ENCODE data around the gene PSKH1.

Gene PSKH1

DNA sequence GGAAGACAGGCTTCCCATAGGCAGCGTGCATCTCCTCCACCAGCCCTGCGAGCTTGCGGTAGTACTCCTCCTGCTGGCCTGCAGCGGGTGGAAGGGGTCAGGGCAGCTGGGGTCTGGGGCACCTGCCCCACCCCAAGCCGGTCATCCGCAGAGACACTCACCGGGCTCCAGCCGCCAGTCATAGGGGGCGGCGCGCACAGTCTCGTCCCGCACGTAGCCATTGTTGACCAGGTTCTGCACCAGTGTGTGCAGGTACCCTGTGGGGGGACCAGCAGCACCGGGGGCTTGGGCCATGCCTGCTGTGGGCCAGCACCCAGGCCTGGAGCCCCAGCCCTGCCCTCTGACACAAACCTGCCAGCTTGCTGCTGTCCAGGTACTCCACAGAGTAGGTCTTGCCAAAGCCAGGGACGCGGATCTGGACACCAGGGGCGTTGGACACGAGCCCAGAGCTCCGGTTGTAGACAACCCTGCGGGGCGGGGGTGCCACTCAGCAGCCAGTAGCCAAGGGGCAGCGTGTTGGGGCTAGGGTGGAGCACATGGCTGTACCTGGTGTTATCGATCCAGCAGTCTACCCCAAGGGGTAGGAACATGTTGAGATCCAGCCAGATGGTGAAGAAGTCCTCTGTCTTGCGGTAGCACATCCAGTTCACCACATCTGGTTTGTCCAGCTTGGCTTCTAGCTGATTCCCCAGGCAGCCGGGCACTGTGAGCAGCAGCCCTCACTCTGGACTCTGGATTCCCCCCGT, 49.6 kb downstream of the PSKH1 start:
- DNase-seq: no peak

DNA sequence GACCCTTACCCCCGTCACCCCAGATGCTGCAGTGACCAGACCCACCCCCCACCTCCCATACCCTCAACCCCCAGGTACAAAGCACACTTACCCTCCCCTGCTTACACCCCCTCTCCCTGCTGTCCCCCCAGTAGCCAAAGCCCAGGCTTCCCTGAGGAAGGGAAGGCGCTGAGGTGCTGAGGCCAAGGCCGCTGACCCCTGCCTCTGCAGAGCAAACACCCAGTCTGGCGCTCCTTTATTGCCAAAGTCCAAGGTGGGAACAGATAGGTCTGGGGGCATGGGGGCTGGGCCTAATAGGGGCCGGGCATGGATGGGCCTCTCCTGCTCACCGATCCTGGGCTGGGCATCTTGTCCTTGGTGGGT, 50.2 kb downstream of the PSKH1 start:
- no peak for DNase-seq

DNA sequence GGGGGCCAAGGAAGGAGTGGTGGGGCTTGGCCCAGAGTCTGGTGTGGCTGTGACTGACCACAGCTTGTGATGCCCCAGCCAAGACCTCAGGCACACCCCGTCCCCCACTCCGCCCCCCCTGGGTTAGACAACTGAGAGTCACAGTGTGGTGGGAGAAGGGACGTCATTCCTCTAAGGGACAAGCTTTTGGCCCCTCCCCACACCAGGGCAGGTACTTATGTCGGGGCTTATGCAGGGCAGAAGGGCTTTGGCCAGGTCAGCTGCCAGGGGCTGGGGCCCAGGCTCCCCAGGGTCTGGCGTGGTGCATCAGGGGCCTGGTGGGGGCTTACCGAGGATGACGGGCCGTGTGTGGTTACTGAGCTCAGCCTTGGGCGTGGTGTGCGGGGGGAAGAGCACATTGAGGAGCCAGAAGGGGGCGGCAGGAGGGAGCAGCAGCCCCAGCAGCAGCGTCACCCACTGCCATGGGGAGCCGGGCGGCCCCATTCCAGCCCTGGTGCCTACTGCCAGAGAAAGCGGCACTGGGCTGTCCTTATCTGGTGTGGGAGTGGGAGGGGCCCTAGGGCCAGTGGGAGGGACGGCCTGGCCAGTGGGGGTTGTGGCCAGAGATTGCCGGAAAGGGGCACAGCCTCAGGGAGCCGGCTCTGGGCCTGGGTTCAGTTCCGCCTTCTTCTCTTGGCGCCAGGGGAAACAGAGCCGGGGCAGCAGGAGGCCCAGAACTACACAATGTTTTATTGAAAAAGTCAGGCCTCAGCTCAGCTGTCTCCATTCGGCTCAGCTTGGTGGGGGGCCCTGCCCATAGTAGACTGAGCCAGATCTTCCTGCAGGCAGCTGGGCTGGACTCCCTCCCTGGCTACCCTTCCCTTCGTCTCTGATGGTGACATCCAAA, 50.8 kb downstream of the PSKH1 start, which contains the start of gene LCAT:
TSS of gene LCAT (minus strand) at position 502 of the 886 bp plus-strand sequence. CDS start at position 483, 19 bp downstream.
- DNase-seq: no peak

DNA sequence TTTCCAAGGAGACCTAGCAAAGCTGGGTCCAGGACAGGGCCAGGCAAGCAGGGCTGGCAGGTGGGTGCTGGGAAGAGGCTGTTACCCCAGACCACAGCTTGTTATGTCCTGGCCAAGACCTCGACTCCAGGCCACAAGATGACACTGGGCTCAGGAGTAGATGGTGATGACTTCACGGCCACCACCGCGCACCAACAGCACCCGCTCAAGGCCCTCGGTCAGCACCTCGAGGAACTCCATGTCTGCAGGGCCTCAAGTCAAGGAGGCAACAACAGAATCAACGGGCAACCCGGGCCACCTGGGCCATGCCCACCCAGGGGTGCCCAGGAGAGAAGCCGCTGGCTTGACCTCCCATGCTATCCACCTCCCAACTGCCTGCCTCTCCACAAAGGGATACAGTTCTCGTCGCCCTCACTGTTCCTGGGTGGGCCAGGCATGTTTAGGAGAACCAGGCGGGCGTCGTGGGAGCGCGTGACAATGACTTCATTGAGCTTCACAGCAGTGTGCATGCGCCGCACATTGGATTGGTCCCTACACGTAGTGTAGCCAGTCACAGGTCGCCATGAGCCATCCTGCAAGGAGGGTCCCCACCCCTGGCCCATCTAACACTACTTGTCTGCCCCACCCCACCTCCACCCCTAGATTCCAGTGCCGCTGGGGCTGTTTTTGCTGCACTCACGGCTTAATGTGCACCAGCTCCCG, 51.8 kb downstream of the PSKH1 start:
- no peak for DNase-seq

DNA sequence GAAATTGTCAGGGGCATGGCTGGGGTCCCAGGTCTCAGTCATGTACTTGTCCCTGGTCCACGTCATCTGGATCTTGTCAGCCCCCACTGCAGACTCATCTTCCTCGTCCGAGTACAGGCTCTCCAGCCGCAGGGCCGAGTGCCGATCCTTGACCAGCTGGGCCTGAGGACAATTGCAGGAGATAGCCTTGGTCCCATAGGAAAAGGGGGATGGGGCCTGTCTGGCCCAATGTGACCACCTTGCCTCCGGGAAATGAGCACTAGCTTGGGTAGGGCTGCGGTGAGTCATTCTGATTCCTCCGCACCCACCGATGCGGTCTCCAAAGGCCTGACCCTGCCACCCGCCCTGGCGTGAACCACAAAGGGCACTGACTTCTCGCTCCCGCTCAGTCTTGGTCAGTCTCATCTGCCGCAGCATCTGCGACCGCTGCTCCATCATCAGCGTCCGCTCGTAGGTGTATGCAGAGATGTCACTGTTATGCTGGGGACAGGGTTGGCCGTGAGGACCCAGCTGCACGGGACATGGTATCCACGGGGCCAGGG, 52.4 kb downstream of the PSKH1 start:
- no peak for DNase-seq

DNA sequence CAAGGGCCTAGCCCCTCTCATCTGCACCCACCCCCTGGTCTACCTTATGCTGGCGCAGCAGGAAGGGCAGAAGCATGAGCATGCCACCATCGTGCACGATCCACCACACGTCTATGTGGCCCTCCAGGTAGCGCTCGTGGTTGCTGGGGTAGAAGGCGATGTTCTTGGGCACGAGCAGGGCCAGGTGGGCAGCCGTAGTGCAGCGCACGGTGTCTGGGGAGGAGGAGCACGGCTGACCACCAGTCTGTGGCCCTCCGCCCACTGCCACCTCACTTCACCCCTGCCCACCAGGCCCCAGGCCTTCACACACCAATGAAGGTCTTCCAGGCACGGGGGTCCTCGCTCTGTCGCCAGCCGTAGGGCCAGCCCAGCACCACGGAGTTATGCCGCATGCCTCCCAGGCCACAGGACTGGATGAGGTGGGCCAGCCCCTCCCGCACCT, 53.1 kb downstream of the PSKH1 start:
- DNase-seq: no peak

DNA sequence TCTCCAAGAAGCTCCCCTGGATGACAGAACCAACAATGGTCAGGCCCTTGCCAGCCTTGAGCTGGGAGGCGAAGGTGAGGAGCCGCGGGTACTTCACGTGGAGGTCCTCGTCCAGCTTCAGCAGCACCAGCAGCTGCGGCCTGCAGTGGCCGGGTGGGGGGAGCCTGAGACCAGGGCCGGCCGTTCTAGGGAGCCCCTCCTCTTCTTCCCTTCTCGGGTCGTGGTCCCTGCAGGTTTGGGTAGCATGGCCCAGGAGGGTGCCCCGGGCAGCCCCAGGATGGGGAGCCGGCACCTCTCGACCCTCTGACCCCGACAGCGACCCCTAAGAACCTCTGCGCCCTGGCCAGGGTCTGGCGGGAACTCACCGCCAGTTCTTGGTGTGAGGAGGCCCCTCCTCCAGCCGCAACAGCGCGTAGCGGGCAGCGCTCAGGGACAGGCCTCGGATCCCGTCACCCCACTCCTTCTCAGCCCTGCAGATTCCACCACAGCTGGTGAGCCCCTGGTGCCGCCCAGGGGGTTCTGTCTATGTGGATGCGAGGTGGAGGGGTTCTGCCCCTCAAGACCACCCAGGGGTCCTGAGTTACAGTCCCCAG, 54.0 kb downstream of the PSKH1 start:
- DNase-seq: no peak

DNA sequence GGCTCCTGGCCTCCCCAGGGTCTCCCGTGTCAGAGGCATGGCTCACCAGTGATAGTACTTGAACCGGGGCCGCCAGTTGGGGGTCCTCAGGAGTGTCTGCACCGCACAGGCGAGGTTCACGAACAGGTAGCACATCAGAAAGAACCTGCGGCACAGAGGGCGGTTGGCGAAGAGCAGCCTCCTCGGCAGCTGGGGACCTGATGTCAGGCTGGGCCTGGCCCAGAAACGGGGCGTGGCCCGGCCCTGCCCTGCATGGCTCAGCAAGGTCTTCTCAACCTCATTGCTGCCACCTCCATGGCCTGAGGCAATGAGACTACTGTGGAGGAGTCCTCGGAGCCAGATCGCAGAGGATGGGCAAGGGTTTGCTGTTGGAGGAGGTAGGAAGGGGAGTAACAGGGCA, 55.0 kb downstream of the PSKH1 start:
- no peak for DNase-seq

DNA sequence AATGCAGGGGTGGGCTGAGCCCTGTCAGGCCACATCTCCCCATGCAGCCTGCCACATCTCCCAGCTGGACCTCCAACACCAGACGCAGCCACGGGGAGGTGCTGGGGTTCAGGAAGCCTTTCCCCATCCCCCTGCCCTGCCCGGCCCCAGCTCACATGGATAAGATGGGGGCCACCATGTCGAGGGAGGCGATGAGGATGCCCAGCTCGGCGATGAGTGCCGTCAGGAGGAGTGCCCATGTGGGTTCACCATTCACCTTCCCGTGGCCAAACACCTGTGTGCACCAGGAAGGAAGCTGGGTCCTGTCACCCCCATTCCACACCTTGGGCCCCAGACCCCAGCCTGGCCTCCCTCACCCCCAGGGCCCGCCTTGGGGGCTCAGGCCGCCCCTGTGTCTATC, 56.6 kb downstream of the PSKH1 start:
- DNase-seq: no peak

DNA sequence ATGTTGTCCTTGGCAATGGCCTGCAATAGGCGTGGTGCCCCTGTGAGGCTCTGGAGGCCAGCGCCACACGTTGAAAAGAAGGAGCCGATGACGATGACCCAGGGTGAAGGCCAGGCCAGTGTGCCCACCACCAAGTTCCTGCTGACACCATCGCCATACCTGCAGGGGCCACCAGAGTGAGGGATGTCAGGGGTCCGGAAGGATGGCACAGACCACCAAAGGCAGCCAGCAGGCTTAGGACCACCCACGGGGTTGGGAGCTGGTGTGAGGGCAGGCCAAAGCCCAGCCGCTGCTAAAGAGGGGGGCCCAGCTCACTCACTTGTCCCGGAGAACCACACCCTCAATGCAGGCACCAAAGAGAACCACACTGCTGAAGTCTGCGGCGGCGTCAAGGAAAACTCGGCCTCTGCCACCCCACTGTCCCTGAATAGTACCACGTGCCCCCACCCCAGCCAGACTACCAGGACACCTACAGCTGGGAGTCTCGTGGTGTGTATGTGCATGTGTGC, 57.3 kb downstream of the PSKH1 start:
- no peak for DNase-seq

DNA sequence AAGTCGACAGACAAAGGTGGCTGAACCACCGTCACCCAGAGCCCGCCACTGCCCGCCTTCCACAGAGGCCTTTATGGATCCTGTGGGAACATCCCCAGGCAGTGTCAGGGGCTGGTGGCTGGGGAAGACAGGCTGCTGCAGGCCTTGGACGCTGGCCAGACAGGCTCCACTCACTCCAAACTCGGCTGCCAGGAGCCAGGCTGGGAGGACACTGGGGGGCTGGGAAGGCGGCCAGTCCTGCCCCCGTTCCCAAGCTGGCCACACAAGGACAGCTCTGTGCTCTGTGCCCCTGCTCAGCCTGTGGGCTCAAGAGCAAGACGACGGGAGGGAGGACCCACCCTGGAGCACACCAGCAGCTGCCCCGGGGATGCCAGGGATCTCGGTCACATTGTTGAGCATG, 58.4 kb downstream of the PSKH1 start:
- no peak for DNase-seq

DNA sequence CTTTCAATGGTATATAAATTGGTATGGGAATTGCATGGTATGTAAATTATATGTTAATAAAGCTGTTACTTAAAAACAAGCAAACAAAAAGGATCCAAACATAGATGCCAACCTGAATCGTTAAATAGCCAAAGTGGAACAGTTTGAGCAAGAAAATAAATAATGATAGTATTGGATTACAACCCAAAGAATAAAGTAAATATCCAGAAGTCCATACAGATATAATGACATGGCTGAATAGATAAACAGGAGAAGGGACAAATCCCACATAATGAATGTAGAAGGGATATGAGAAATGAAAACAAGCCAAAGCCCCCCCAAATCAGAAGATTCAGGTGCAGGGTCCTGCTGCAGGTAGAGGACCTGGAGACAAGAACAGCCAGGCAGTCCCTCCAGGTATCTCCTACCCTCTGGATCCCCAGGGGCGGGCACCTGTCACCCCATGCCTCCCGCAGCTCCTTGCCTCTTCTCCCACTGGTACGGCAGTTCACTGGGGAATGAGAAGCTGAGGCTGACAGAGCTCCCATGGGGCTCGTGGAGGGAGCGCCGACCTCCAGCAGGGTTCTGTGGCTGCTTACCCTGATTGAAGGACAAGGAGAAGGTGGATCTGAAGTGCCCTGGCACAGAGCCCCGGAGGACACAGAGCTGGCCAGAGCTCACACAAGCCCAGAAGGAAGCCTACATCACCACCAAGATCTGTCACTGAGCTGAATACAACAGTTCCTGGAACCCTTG, 60.8 kb downstream of the PSKH1 start:
- no peak for DNase-seq

DNA sequence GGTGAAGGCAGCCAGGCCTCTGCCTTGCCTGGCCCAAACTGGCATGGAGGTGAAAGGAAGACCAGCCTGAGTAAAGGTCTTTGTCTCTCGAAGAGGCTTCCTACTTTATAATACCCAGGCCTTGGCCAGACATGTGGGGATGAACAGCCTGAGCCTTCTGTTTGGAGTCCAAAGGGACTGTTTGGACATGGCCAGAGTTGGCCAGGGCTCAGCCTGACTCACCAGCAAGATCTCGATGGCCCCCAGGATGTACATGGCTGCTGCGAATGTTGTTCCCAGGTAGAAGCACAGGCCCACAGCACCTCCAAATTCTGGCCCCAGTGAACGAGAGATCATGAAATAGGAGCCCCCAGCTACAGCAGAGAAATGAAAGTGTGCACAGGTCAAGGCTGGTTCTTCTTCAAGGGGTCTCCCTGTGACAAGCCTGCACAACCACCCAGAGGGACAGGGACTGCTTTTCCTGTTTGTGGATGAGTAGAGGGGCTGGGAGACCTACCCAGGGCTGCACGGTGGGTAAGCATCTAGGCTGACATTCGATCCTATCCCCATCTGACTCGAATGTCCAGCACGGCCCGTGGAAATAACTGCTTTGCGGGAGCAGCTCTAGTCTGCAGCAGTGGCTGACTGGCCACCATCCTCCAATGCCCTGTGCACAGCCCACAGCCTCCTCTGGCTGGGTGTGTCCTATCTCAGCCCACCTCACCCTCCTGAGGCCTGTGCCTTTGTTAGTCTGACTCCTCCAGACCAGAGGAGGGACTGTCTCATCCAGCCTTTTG, 61.6 kb downstream of the PSKH1 start:
- DNase-seq: no peak

DNA sequence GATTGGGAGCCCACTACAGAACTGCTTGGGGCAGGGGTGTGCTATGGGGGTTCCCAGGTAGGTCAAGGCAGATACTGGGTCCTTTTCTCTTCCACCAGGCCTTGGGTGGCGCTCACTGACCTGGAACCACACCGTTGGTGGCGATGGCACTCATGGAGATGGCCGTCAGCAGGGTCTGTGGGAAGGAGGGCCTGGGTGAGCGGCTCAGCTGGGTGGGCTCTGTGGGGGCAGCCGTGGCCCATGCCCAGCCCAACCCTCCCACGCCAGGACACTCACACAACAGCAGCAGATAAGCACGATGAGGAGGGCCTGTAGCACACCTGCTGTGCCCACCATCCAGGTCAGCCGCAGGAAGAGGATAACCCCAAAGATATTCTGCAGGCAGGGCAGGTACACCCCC, 64.6 kb downstream of the PSKH1 start:
- no peak for DNase-seq

DNA sequence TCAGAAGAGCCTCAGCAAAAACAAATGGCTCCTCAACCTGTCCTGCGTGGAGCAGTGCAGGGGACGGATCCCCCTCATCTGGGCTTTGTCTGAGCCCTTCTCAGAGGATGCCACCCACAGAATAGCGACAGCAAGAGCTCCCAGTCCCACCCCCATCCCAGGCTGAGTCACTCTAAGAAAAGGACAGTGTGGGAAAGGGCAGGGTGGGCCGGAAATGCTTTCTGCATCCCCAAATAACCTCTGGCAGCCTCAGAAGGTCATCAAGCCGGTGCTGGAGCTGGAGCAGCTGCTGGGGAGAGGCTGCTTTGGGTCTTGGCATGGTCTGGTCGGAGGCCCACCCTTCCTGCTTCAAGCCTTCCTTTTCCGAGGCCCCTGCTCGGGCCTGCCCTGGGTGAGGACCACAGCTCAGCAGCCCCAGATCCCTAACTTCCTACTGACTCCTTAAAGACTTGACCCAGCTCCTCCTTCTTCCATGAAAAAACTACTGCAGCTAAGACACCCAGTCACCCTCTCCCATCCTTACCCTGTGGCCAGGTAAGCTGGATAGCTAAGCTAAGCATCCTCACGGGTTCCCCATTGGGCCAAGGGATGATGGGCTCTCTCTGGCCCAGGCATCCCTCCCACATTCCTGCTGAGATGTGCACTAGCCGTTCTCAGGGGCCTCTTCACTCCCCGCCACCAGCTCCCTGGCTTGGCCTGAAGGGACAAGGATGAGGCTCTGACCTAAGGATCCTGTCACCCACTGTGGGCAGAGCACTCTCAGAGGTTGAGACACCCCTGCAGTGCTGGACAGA, 66.7 kb downstream of the PSKH1 start:
- DNase-seq: no peak

DNA sequence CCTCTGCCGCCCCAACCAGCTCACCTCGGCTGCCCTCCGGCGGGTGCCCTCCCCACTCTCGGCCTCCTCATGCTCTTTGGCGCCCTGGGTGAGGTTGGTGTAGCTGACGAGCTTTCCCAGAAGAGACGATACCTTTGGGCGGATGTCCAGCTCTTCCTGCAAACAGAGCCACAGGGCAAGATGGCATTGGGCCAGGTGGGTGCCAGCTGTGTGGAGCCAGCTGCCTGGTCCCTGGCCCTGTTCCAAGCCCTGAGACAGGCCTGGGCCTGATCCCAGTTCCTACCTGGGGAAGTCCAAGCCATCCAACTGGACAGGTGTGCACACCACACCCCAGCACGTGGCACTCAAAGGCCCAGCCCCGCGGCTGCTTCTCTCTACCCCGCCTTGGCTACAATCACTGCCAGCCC, 68.5 kb downstream of the PSKH1 start:
- DNase-seq: no peak

DNA sequence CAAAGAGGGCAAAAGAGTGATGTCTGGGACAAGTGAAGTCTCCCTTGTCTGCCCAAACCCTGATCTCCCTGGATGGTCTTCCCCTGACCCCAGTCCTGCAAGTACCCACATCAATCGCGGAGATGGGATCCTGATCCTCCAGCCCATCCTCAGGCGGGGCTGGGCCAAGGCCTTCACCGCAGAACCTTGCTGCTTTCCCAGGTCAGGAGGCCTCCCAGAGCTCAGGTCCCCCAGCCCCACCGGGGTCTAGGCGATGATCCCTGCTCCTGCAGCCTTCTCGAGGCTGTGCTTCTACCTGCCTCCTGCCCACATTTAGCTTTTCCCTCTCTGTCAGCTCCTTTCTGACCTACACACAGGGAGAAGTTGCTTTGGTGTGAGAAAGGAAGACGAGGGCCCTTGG, 69.1 kb downstream of the PSKH1 start:
- DNase-seq: no peak

DNA sequence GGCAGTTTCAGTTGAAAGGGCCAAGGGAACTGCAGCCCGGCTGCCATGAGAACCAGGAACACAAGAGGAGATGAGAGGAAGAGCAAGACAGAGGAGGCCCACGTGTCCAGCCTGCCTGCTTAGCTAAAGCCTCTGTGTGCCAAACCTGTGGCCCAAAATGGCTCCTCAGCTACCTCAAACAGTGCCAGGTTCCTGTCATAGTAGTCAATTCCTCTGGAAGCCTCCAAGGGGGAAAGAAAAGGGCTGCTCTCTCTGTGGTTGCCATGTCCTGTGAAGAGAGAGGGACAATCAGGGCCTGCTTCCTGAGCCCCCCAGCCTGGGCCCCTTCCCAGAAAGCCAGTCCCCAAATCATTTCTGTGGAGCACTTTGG, 70.2 kb downstream of the PSKH1 start:
- DNase-seq: no peak

DNA sequence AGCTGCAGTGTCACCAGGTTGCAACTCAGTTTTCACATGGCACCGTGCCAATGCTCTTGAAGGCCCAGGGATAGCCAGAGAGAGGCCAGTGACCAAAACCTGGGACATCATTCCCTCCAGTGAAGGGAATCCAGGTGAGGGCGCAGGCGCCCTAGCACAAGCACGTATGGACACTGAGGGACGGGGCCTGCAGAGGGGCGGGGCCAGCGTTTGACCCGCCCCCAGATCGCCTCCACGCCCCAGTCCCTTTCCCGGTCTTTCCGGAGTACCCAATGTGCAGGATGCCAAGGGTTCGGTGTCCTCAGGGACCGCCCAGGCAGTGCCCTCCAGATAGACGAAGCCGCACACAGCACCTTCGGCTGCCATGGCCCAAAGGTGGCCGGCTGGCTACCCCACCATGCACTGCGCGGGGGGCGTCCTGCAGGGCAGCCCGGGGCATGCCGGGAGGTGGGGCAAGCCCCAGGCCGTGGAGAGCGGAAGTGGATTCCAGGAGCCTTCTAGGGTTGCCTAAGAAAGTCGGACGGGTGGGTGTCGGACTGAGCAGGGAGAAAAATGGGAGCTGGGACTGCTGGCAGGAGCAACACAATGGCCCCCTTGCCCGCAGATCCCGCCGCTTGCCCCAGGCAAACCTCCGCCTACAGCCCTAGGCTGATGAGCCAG, 70.7 kb downstream of the PSKH1 start:
- no peak for DNase-seq

All from CD4-positive, alpha-beta T cell treated with Interleukin-12 subunit alpha and Interleukin-12 subunit beta, for 1 hour (primary cell).